ENCODE data around the gene L3MBTL4.
"Not testable (repeated sequence)": the region's sequence is repeated elsewhere in the genome, so short reads cannot be mapped to it uniquely, and the experiment has no call there.

L3MBTL4 gene

DNA sequence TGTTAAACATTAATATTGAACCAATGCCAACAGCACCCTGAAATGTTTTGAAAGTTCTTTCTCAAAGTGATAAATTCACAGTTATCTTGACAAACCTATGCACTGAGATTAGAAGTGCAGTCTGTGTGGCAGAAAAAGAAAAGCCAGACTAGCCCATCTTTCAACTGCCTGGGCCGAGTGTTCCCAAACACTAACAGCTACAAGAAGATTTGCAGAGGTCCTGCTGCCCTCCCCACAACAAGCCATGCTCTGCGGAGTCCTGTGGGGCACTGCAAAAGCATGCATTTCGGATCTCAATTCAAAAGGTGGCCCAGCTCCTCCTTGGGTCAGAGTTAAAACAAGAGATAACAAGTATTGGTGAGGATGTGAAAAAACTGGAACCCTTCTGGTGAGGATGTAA, 311.0 kb downstream of the L3MBTL4 start:
- no peak overlapping the region for H3K4me3 ChIP-seq (replicated peaks; ENCODE audit: low read depth, low read length)
- TF ChIP-seq, protein P1, sequence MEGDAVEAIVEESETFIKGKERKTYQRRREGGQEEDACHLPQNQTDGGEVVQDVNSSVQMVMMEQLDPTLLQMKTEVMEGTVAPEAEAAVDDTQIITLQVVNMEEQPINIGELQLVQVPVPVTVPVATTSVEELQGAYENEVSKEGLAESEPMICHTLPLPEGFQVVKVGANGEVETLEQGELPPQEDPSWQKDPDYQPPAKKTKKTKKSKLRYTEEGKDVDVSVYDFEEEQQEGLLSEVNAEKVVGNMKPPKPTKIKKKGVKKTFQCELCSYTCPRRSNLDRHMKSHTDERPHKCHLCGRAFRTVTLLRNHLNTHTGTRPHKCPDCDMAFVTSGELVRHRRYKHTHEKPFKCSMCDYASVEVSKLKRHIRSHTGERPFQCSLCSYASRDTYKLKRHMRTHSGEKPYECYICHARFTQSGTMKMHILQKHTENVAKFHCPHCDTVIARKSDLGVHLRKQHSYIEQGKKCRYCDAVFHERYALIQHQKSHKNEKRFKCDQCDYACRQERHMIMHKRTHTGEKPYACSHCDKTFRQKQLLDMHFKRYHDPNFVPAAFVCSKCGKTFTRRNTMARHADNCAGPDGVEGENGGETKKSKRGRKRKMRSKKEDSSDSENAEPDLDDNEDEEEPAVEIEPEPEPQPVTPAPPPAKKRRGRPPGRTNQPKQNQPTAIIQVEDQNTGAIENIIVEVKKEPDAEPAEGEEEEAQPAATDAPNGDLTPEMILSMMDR (IDR thresholded peaks at IDR 0.05; ENCODE audit: low read depth, low read length, missing control alignments), result no peak
- no peak for DNase-seq (ENCODE audit: extremely low read depth, low read depth)

DNA sequence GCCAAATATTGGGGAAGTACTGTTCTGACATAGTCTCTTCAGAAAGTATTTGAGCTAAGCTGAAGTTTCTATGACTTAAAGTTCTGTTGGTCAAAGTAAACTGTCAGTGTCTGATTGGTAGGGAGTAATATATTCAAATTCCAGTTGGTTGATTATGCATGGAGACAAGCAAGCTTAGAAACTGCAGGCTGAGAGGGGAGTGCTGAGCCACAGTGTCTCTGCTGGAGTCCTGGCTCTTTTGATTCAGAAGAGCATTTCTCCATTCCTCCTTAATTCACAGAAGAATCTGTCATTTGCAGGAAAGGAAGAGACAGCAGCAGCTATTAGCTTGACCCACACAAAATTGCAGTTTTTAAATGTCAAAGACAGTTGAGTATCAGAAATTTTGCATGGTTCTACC, 318.0 kb downstream of the L3MBTL4 start:
- TF ChIP-seq, protein P1 (IDR thresholded peaks at IDR 0.05; ENCODE audit: low read depth, low read length, missing control alignments), result no peak
- no peak for DNase-seq (ENCODE audit: extremely low read depth, low read depth)
- no peak overlapping the region for H3K4me3 ChIP-seq (replicated peaks; ENCODE audit: low read depth, low read length)

DNA sequence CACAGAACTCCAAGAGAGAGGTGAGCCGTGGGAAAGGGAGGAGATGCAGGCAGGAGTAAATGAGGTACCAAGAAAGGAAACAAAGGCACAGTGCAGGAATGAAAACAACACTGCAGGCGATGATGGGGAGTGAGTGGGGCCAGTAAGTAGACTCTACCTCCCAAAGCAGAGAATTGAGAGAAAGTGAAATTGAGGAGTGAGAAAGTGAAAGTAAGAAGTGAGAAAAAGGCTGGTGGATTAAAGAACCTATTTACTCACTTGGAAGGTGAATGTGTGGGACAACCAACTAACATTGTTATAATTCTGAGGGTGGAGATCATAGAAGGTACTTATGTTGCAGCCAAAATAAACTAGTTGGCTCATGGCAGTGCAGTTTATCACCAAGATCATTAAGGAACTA, 326.3 kb downstream of the L3MBTL4 start:
- TF ChIP-seq, protein P1 (IDR thresholded peaks at IDR 0.05; ENCODE audit: low read depth, low read length, missing control alignments), result no peak
- DNase-seq (ENCODE audit: extremely low read depth, low read depth), result no peak
- H3K4me3 ChIP-seq (replicated peaks; ENCODE audit: low read depth, low read length), result no peak overlapping the region

DNA sequence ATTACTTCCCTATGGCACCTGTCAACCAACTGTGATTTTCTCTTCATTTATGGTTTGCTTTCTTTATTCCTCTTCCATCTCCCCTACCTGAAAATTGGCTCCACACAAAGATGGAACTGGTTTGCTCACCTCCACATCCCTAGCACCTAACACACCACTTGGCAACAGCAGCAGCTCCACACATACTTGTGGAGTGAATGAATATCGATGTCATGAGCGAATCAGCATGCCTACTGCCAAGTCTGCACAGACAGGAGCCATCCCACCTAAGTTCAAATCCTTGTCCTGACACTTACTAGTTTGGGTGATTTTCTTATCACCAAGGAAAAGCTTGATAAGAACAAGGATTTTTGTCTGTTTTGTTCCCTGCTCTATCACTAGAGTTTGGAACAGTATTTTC, 328.0 kb downstream of the L3MBTL4 start:
- no peak overlapping the region for H3K4me3 ChIP-seq (replicated peaks; ENCODE audit: low read depth, low read length)
- no peak for DNase-seq (ENCODE audit: extremely low read depth, low read depth)
- TF ChIP-seq, protein P1 (IDR thresholded peaks at IDR 0.05; ENCODE audit: low read depth, low read length, missing control alignments), result no peak

DNA sequence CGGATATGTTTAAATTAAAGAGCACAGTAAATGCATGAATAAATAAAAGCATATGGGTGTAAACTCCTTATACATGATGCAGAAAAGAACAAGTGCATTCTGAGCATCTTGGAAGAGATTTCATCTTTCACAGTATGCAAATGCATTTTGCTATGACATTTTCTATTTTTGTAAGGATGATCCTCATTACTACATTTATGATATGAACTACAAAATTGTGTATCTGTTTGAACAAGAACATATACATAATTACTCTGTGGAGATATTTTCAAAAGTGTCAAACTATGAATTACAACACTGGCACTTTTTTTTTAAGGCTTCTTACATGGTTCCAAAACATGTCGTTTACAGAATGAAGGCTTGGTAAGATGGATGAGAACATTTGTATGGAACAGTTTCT, 335.3 kb downstream of the L3MBTL4 start:
- H3K4me3 ChIP-seq (replicated peaks; ENCODE audit: low read depth, low read length), result no peak overlapping the region
- TF ChIP-seq, protein P1 (IDR thresholded peaks at IDR 0.05; ENCODE audit: low read depth, low read length, missing control alignments), result no peak
- DNase-seq (ENCODE audit: extremely low read depth, low read depth), result no peak

DNA sequence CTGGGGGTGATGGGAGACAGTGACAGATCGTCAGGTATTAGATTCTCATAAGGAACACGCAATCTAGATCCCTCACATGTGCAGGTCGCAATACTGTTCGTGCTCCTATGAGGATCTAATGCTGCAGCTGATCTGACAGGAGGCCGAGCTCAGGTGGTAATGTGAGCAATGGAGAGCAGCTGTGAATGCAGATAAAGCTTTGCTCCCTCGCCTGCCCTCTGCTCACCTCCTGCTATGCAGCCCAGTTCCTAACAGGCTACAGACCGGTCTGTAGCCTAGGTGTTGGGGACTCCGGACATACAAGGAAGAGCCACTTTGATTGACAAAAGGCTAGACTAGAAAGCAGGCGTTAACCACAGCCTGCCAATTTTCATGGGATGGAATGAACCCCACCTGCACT, 335.8 kb downstream of the L3MBTL4 start:
- DNase-seq (ENCODE audit: extremely low read depth, low read depth), result no peak
- H3K4me3 ChIP-seq (replicated peaks; ENCODE audit: low read depth, low read length), result no peak overlapping the region
- TF ChIP-seq, protein P1 (IDR thresholded peaks at IDR 0.05; ENCODE audit: low read depth, low read length, missing control alignments), result no peak

DNA sequence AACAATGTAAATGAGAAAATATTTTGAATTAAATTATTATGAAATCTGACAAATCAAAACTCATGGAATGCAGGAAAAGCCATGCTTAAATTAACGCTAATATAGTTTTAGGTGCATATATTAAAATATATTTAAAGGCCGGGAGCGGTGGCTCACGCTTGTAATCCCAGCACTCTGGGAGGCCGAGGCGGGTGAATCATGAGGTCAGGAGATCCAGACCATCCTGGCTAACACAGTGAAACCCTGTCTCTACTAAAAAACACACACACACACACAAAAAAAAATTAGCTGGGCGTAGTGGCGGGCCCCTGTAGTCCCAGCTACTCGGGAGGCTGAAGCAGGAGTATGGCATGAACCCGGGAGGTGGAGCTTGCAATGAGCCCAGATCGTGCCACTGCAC, 342.3 kb downstream of the L3MBTL4 start:
- H3K4me3 ChIP-seq (replicated peaks; ENCODE audit: low read depth, low read length); DNase-seq (ENCODE audit: extremely low read depth, low read depth): not testable (repeated sequence)
